HG03460 (cell line): ENCODE results near the gene RAVER2.
"Not testable (repeated sequence)": the region's sequence is repeated elsewhere in the genome, so short reads cannot be mapped to it uniquely, and the experiment has no call there.

ENCODE experiments used
- ATAC-seq: cut with Tn5 transposase; IDR thresholded peaks from one replicate; pipeline ENCODE4 v1.9.1; 2021; ENCODE audit not compliant: unreplicated experiment

Gene RAVER2

DNA sequence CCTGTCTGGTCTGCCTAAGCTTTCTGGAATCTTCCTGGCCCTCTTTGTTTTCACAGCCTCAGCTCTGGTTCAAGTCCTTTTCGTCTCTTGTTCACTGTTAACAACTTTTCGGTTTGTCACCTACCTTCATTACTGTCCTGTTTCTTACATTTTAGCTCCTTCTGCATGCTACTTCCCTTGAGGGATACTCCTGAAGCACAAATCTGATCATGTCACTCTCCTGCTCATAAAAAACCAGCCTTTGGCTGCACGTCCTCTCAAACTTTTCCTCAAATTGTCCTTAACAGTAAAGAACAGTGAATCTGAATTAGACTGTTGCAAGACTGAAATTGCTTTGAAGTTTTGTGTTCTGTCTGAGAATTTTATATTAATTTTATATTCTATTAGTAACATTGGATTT is 3.3 kb downstream of the RAVER2 start:
- no peak for ATAC-seq

DNA sequence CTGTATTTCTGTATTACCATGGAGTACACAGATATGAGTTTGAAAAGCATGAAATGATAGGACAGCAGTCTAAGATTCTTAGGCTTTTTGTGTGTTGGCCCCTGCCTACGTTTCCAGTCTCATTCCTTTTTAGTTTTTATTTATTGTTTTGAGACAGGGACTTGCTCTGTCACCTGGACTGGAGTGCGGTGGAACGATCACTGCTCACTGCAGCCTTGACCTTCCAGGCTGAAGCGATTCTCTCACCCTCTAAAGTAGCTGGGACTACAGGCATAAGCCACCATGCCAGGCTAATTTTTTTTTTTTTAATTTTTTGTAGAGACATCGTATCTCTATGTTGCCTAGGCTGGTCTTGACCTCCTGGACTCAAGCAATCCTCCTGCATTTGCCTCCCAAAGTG is 3.8 kb downstream of the RAVER2 start:
- ATAC-seq, result no peak

DNA sequence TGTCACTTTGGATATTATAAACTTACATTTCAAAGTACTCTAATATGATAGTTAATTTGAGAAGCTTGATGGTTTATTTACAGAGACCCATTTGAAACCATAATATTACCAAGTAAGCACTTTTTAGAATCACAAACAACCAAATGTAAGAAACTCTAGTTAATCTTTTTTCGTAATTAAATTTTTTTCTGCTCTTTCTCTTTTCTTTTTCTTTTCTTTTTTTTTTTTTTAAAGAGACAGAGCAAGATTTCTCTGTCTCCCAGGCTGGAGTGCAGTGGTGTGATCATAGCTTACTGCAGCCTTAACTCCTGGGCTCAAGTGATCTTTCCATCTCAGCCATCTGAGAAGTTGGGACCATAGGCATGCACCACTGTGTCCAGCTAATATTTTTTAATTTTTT is 5.2 kb downstream of the RAVER2 start:
- no peak for ATAC-seq

DNA sequence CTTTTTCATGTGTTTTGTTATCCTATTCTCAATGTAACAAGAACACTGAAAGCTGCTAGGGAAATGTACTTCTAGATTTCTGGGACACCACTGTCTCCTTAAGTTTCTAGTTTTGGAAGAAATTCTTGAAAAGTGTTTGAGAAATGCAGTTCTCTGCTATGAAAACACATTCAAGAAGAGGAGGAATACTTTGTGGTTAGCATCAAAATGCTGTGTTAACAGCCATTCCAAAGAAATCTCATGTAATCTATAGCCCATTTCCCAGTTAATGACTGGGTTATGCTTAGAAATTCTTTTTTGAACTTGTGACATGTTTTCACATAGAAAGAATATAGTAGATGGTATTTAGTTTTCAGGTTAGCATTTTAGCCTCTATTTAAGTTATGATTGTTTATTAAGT is 6.0 kb downstream of the RAVER2 start:
- ATAC-seq, result no peak

DNA sequence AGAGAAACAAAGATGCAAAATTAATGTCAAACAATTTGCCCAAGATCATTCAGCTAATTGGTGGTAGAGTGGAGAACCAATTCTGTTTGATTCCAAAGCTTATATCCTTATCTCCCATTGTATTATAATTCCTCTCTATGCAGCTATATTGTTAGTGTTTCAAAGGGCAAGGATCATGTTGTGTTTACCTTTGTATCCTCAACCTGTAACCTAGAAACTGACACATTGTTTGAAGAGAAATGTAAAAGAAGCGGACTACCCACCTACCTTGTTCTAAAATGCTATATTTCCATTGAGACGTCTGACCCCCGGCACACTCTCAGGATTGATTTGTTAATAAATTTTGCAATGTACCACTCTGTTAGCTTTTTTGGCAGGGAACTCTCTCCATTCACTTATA is 9.3 kb downstream of the RAVER2 start:
- no peak for ATAC-seq

DNA sequence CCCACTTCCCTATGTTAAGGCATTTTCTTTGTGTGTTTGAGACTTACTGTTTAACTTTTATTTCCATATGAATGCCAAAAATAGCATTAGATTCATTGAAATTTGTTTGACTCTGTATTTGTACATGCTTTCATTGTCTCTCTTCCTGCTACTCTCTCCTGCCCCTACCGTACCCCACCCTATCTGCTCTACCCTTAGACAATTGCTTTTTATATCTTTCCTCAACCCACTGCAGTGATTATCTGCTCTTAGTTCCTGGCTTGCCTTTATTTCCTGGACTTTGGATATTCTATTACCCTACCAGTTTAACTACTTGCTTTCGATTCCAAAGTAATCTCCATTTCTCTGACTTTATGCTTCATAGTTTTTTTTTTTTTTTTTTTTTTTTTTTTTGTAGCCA is 10.5 kb downstream of the RAVER2 start:
- no peak for ATAC-seq

DNA sequence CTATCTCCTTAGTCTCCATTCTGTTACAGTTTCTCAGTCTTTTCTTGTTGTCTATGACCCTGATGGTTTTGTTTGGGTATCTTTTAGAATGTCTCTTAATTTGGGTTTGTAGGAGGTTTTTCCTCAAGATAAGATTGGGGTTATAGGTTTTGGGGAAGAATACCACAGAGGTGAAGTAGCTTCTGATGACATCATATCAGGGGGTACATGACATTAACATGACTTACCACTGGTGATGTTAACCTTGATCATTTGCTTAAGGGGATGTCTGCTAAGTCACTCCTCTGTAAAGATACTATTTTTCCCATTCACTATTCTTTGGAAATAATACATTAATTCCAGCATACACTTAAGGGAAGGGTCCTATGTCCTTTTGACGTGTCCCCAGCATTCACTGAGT is 11.9 kb downstream of the RAVER2 start:
- no peak for ATAC-seq

DNA sequence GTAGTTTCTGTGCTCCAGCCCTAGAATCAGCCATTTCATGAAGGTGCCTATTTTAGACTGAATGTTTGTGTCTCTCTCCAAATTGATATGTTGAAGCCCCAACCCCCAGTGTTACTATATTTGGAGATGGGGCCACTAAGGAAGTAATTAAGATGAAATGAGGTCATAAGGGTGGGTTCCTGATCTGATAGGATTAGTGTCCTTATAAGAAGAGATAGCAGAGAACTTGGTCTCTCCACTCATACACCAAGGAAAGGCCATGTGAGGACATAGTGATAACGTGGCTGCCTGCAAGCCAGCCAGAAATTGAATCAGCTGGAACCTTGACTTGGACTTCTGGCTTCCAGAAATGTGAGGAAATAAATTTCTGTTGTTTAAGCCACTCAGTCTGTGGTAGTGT is 12.3 kb downstream of the RAVER2 start:
- ATAC-seq, result no peak

DNA sequence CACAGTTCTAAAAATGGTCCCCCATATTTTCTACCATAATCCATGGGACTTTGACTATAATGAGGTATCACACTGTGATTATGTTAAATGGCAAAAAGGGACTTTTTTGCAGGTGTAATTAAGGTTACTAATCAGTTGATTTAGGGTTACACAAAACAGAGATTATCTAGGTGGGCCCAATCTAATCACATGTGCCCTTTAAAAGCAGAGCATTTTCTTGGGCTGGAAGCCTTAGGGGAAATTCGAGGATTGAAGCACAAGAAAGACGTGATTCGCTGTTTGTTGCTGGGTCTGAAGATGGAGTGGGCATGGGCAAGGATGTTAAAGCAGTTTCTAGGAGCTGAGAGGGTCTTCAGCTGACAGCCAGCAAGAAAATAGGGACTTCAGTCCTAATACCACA is 13.4 kb downstream of the RAVER2 start:
- ATAC-seq, result no peak

DNA sequence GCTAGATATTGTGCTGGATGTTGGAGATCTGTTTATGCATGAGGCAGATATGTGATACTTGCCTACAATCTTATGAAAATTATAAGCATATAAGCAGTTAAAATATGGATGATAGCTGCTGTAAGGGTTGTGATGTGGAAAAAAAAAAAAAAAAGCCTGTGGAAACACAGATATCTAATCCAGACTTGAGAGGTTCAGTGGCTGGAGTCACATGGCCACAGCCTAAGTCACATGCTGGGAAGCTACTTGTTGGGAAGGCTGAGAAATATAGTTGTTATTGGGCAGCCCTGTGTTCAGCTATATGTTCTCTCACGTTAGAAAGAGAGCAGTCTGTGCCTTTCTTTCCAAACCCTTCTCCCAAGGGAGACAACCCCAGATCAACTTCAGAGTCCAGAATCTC is 15.1 kb downstream of the RAVER2 start:
- ATAC-seq, result no peak

DNA sequence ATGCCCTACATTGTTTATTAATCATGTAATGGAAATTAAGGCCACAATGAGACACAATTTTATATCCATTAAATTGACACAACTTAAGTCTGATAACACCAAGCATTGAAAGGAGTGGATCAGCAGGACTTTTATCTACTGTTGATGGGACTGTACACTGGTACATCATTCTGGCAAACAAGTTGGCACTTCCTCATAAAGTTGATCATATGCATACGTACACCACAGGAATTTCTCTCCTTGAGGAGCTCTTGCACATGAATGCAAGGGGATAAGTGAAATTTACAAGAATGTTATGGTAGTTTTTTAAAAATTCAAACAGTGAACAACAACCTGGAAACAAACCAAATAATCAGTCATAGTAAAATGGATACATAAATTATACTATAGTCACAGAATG is 20.1 kb downstream of the RAVER2 start:
- no peak for ATAC-seq

DNA sequence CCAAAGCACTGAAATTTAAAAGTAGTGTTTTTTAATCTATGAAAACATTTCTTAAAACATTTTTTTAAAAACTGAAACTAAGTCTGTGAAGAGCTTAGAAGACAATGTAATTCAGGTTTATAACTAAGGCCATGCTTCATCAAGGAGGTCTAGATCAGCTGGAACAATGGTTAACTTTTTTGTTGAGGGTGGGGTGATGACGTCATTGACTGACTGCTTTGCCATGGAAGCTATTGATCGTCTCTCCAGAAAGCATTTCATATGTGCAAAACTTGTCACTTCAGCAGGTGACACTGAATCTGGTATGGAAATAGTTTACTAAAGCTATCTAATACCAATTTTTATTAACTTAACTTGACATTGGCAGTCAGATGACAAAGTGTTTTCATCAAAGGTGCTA is 21.0 kb downstream of the RAVER2 start:
- no peak for ATAC-seq

DNA sequence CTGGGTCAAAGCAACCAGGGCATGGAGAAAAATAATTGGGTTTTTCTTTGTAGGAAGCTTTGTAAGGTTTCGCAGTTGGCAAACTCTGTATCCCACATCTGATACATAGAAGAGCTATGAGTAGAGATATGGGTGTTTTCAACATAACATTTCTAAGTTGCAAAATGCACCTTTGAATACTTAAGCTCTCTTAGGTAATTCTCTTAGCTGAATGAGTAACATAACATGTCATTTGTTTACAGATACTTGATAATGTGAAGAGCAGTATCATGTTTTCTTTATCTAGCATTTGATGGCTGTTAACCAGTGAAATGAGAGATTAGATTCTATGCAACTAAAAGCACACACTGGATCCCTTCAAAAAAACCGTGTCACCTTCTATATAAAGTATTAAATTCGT is 21.6 kb downstream of the RAVER2 start:
- ATAC-seq, result no peak

DNA sequence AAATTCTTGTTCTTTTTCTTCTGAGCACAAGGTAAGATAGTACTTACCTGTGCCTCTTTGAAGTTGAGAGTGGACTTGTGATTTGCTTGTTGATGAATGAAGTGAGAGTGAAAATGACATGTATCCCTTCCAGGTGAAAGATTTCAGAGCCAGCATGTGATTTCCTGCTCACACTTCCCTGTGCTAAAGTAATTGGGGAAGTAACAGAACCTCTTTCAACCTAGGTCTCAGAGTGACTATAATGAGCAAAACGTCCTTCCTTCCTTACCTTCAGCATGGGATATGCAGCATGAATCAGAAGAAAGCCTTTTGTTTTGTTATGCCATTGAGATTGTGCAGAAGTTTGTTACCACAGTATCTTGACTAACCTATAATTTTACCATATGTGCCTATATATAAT is 24.6 kb downstream of the RAVER2 start:
- no peak for ATAC-seq

DNA sequence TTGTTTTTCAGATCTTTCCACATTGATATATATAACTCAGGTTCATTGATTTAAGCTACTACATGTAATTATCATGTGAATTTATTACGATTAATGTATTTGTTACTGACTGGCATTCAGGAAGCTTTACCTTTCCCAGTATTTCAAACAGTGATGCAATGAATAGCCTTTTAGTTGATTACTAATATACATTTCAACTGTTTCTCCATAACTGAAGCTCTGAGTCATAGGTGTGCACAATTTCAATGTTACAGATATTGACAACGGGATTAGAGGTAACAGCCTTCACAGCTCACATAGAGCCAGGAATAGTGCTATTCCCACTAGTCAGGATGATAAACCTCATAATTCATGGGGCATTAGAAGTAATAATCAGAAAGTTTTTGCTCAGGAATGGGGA is 25.1 kb downstream of the RAVER2 start:
- ATAC-seq, result no peak

DNA sequence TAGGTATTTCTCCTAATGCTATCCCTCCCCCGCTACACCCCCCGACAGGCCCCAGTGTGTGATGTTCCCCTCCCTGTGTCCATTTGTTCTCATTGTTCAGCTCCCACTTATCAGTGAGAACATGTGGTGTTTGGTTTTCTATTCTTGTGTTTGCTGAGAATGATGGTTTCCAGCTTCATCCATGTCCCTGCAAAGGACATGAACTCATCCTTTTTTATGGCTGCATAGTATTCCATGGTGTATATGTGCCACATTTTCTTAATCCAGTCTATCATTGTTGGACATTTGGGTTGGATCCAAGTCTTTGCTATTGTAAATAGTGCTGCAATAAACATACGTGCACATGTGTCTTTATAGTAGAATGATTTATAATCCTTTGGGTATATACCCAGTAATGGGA is 28.4 kb downstream of the RAVER2 start:
- not testable (repeated sequence) for ATAC-seq

DNA sequence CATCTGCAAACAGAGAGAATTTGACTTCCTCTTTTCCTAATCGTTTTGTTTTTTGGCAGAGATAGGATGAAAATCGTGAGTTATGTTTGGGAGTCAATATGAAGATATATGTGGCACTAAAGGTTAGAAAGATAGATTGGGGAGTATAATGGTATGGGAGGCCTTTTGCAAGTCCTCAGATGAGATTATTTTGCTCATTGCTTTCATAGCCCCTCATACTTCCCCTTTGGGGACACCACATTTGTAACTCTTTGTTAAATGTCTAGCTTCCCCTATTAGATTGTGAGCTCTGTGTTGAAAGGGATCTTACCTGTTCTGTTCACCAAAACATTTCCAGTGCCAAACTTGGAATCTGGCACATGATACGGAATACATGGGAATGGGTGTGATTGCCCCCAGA is 30.2 kb downstream of the RAVER2 start:
- ATAC-seq, result no peak

DNA sequence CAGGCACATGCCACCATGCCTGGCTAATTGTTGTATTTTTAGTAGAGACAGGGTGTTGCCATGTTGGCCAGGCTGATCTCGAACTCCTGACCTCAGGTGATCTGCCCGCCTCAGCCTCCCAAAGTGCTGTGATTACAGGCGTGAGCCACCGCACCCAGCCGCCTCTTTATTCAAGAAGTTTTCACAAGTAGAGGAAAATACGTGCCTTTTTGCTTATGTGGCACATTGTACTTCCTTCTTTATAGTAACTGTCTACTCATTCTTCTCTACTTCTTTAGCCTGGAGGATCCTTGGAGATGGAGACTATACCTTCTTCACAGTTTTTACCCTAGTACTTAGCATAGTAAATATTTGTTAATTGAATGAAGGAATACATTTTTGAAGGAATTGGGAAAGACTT is 37.2 kb downstream of the RAVER2 start:
- not testable (repeated sequence) for ATAC-seq

DNA sequence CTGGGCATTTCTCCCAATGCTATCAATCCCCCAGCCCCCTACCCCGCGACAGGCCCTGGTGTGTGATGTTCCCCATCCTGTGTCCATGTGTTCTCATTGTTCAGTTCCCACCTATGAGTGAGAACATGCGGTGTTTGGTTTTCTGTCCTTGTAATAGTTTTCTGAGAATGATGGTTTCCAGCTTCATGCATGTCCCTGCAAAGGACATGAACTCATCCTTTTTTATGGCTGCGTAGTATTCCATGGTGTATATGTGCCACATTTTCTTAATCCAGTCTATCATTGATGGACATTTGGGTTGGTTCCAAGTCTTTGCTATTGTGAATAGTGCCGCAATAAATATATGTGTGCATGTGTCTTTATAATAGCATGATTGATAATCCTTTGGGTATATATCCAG is 38.0 kb downstream of the RAVER2 start:
- ATAC-seq, result not testable (repeated sequence)

DNA sequence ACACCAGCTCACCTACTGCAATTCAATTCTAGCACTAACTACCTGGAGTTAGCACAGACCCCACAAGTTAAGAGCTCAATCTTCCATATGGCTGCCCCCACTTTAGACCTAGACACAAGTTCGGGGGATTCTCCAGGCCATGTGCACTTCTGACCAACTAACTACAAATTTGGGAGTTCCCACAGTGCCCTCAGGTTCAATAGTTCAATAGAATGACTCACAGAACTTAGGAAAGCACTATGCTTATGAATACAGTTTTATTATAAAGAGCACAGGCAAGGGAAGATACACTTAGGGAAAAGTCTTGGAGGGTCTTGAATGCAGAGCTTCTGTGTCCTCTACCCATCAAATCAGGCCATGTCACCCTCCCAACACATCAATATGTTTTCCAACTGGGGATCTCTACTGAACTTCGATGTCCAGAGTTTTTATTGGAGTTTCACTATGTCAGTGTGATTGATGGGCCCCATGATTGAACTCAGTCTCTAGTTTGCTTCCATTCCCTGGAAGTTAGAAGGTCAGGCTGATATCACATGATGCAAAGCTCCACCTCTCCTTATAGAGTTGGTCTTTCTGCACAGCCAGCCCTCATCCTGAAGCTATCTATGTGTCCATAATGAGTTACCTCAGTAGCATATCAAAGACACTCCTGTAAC is 46.1 kb downstream of the RAVER2 start:
- ATAC-seq, result no peak

DNA sequence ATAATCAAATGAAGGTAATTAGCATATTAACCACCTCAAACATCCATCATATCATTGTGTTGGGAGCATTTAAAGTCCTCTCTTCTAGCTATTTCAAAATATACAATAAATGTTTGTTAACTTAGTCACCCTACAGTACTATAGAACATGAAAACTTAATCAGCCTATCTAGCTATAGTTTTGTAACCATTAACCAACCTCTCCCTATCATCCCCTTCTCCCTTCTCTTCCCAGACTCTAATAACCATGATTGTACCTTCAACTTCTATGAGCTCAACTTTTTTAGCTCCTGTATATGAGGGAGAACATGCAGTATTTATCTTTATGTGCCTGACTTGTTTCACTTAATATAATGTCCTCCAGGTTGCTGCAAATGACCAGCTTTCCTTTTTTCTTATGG is 54.0 kb downstream of the RAVER2 start:
- ATAC-seq, result no peak

DNA sequence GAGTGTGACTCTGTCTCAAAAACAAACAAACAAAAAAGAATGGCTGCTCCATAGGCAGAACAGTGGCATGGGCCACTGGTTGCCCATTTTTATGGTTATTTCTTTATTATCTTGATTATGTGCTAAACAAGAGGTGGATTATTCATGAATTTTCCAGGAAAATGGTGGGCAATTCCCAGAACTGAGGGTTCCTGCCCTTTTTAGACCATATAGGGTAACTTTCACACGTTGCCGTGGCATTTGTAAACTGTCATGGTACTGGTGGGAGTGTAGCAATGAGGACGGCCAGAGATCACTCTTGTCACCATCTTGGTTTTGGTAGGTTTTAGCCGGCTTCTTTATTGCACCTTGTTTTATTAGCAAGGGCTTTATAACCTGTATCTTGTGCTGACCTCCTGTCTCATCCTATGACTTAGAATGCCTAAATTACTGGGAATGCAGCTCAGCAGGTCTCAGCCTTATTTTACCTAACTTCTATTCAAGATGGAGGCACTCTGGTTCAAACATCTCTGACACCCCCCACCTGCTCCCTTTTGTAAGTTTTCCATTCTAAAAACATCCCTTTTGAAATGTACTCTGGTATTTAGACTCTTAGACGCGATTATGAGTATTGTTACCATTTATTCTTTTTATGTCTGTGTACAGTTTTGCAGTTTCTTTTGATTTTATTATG is 57.1 kb downstream of the RAVER2 start:
- no peak for ATAC-seq

DNA sequence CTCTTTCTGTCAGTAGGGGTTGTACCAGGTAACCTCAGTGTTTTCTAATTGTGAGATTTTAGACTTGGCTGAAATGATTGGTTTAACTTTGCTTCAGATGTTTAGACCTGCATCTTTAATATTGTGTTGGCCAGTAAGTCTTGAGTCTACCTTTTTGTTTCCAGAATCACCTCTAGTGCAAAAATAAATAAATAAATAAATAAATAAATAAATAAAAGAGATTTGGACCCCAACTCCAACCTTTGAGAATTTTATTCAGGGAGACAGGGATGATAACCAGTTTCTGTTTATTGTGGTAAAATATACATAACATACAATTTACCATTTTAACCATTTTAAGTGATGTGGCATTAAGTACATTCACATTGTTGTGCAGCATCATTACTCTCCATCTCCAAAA is 64.4 kb downstream of the RAVER2 start:
- no peak for ATAC-seq
